ENCODE measurements around the gene SLC39A9.
A peak's percentile ranks its signal among the peaks of the same experiment; 100 is the strongest.

SLC39A9 gene

DNA sequence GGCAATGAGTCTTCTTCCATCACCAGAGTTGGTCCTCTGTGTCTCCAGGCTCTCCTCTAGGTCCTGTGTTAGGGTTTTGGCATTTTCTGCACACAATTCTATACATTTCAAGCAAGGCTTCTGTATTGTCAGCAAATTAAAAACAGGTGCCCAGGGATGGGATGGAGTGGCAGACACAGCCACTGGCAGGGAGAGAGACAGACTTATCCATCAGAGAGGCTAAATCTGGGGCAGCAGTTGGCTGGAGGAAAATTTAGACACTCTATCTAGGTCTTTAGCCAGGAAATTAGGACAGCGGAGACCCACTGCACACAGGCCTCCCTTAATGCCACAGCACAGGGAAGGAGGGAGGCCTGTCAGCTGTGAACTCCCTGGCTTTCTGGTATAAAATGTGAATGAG is 106.3 kb downstream of the SLC39A9 start:
- DNase-seq = peak in 1 of 14 donors; percentile 63

DNA sequence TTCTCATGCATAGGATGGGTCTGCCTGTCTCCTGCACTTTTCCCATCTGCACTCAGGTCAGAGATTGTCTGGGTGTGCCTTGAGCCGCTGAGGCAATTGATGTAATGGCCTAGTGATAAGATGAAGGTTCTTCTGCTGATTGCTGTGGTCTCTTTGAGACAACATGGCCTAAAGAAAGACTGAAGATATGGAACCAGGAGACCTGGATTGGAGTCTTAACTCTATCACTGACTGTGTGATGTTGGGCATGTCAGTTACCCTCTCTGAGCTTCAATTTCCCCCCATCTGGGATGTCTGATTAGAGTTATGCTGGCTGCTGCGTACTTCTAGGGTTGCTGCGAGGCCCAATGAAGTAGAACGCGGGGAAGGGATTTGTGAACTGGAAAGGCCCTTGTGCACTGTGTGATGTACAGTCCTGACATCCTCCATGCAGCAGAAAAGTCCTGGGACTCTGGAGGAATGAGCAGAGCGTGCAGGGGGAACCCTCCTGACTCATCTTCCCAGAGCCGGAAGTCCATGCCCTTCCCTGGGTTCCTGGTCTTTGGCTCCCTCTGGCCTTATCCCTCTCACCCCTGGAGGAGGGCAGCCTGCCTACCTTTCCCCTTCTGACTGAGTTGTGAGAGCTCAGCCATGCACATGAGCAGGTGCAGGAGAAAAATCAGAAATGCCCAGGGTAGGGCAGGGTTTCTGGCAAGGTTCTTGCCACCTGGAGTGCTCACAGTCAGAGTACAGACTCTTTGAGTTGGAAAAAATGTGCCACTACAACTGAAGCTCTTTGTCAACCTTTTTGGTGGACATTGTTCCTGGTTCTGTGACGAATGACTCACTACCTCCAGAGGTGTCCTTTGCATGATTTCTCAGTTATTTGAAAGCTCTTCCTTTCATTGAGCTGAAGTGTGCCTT is 107.1 kb downstream of the SLC39A9 start:
- DNase-seq = no peak

DNA sequence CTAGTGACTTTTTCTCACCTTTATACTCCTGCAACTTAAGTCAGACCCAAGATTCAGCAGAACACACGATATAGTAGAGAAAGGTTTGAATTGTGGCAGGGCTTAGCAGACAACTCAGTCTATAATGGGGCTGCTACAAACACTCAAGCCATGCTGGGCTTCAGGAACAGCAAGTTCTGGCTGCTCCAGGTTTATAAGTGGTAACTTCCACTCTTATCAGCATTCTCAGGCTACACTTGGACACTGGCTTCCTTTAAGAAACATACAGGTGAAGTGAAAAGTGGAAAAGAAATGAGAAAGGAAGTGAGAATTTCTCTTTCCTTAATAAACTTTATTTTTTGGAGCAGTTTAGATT is 107.7 kb downstream of the SLC39A9 start:
- DNase-seq = no peak
